Fibroblast of the aortic adventitia (primary cell): ENCODE results near the gene TENT4A. TPM values are rescaled to one million over a fixed set of nuclear protein-coding genes. Genes with fewer than 3 reads are reported as not detected.

Experiments
- DNase-seq: peaks from one replicate; pipeline ENCODE4 v3.0.0-alpha.2; 2010; ENCODE audit warnings: low read depth
- H3K4me3 ChIP-seq: 2 replicates; pipeline ENCODE4 v1.5.1; 2011; ENCODE audit warnings: low read depth, mild to moderate bottlenecking, control low read depth, low read length, moderate library complexity
- total RNA-seq: library from RNA; depleted of rRNA; stranded (reverse); fragments of >200 nt; gene quantifications from 2 replicates; pipeline ENCODE4 v1.2.3, GENCODE V29; 2012; ENCODE audit warnings: low replicate concordance
- TF ChIP-seq, protein P1 (sequence below): IDR thresholded peaks from 2 replicates; pipeline ENCODE4 v1.5.1; 2011; ENCODE audit warnings: mild to moderate bottlenecking, low read length, control low read depth, inconsistent platforms; ENCODE audit not compliant: insufficient read depth

Gene TENT4A
- total RNA-seq, 1 donor, result 21.4 TPM

DNA sequence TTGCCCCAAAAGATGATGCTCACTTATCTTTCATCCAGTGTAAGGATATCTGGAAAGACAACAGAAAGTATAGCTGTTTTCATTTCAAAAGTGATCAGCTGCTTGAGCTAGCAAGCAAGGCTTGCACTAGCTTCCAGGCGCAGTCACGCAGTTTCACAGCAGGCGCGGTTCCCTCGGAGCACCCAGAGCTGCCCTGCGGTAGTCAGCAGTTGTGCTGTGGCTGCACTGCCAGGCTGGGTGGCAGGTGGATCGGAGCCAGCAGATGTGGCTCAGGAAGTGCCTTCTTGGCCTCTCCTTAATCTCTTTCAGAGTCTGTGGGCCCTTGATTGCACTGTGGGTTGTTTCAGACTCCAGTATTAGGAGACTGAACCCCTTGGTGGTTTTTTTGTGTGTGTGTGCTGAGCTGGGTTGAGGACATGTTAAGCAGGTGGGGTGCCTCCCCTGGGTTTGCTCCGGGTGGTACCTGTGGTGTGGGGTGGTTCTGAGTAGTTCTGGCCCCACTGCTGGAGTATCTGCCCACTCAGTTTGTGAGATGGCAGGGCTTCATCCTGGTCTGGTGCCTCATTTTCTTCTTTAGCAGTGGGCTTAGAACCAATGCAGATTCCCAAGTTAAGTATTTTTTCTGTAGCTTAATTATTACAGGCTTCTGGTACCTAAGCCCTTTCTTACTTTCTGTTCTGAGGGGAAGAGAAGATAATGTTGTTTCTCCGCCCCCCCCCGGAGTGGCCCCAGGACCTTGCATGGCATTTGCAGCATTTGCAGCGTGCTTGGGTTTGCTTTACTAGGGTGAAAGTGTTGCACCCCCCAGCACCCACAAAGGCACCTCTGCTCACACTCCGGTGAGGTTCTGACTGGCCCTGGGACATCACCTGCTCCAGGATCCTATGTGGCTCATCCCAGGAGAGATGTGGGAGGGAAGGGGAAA lies 16.4 kb downstream of the TENT4A start:
- no peak for DNase-seq
- TF ChIP-seq, protein P1, sequence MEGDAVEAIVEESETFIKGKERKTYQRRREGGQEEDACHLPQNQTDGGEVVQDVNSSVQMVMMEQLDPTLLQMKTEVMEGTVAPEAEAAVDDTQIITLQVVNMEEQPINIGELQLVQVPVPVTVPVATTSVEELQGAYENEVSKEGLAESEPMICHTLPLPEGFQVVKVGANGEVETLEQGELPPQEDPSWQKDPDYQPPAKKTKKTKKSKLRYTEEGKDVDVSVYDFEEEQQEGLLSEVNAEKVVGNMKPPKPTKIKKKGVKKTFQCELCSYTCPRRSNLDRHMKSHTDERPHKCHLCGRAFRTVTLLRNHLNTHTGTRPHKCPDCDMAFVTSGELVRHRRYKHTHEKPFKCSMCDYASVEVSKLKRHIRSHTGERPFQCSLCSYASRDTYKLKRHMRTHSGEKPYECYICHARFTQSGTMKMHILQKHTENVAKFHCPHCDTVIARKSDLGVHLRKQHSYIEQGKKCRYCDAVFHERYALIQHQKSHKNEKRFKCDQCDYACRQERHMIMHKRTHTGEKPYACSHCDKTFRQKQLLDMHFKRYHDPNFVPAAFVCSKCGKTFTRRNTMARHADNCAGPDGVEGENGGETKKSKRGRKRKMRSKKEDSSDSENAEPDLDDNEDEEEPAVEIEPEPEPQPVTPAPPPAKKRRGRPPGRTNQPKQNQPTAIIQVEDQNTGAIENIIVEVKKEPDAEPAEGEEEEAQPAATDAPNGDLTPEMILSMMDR, result no peak
- no peak overlapping the region for H3K4me3 ChIP-seq

DNA sequence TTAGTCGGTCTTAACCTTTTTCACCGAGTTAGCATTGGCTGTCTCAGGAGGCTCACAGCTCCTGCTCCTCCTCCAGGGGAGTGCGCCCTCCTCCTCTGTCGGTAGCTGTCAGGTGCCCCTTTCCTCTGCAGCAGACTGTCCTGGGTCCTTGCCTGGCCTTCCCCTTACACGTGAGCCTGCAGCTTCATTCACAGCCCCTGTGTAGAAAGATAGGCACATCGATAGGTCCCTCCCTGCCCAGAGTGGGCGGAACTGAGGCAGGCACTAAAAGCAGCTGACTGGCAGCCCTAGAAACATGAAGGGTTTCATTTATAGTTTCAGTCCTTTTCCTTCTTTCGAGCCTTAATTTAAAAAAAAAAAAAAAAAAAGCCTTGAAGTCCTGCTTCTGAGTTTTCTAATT lies 17.2 kb downstream of the TENT4A start:
- H3K4me3 ChIP-seq, result no peak overlapping the region
- no peak for DNase-seq
- TF ChIP-seq, protein P1, result no peak

DNA sequence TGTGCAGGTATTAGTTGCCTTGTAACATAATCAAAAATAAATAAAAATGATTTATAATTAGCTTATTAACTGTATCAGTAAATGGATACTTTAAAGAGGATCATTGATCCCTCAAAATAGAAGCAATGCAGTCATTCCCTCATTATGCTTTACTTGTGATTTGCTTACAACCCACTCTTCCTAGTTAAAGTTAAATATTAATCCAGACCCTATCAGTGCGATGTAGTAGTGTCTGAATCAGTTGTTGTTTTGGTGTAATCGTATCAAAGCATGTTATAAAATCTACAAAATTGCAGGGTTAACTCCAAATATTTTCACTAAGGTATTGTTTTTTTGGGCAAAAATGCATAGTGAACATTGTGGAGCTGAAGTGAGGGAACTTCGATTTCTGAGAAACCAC lies 17.6 kb downstream of the TENT4A start:
- TF ChIP-seq, protein P1, result no peak
- H3K4me3 ChIP-seq, result no peak overlapping the region
- no peak for DNase-seq

DNA sequence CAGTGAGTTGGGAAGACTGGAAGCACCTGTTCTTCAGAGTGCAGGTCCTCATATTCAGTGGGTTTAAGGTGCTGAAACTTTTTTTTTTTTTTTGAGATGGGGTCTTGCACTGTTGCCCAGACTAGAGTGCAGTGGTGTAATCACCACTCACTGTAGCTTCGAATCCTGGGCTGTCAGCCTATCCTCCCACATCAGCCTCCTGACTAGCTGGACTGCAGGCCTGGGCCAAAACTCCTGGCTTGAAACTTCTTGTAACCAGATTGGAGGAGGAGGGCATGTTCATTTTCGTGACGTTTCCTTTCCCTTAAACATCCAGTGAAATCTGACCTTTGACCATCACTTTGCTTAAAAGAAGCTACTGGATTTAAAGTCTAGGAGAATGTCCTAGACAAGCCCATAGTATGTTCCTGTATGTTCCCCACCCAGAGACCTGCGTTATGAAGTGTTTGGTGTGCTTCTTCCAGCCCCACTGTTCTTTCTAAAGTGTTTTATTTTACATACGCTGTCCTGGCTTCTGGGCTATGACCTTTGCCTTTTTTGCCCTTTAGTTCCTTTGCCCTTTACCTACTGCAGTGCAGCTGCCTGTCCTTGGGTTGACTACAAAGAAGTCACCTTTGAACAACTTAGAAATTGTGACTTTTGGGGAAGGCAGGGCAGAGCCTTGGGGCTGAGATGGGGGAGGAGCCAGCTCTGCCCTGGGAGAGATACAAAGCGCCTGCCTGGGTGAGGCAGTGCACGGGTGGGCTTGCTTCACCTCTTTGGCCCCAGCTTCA lies 18.4 kb downstream of the TENT4A start:
- TF ChIP-seq, protein P1, result no peak
- peak overlapping the region; percentile 10 for H3K4me3 ChIP-seq

DNA sequence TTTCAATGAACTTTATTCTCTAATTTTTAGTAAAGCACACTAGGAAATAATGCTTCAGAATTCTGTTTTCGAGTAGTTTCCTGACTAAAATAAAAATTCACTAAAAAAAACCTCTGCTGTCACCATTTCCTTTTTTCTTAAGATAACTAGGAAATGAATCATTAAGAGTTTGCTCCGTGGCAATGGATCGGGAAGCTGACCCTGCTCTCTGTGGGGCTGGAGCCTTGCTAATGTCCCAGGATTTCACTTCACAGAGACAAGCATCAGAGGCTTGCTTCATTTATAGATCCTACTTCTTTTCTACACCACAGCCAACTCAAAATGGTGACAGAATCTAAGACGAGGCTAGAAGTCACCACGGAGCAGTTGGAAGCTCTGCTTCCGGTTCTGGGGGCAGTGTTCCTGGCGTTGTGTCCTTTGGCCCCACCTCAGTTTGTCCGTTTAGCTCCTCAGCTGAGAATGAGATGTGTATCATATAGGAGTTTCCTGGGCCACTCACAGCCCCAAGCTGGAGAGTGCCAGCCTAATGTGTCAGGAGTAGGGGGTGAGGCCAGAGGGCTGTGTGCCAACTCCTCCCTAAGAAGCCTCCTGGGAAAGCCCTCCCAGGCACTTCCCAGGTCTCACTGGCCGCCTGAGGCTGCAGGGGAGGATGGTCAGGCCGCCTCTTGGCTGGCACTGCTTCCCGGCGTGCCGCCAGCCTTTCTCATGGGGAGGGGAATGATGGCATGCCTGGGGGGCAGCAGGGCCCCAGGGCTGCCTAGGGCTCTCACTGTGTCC lies 19.6 kb downstream of the TENT4A start:
- TF ChIP-seq, protein P1, result no peak
- peak overlapping the region; percentile 50 for H3K4me3 ChIP-seq
- peak; percentile 78 for DNase-seq

More for the DNA sequence above, 18.4 kb downstream of the TENT4A start:
- peak; percentile 54 for DNase-seq

DNA sequence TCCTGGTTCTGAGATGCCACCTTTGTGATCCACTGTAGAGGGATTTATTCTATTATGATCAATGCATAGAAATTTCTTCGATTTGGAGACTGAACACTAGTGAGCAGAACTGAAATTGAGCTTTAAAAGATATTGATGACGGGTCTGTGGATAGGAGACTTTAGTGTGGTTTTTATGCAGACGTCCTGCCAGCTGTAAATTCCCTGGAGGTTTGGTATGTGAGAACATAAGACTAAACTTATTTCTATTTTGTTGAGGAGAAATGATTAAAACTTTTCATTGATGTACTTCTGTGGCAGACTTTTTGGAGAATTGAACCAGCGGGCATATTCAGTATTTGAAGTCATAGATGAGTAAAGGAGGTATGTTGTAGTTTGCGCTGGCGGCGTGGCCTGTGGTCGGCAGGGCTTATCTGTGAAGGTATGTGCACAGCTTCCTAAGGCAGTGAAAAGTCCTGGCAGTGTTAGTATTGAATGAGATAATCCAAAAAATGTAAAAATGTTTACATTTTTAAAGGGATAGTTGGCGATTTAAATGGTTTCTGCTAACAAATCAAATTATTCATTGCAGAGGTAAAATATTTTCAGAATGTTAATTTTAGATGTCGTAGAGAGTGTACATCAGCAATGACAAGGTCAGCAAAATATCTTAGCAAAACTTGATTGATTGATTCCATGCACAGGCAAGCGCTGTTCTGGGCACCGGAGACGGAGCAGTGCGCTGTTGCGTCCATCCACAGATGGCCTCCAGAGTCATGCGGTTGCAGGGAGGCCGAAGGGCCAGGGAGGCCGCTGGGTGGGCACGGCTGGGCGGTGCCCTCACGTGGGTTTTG lies 20.4 kb downstream of the TENT4A start:
- TF ChIP-seq, protein P1, result no peak
- peak overlapping the region; percentile 50 for H3K4me3 ChIP-seq
- peak; percentile 77 for DNase-seq
